ENCODE data around the gene C1orf198.

Gene C1orf198

GRCh38 chr1:230900984-230901383 lies 32.7 kb upstream of the C1orf198 start:
- no peak overlapping the region for H3K4me3 ChIP-seq (ENCODE audit: low read depth, low read length)
- no peak for TF ChIP-seq CTCF (IDR thresholded peaks at IDR 0.05; ENCODE audit: borderline replicate concordance, insufficient read depth, low read depth, low read length)

GRCh38 chr1:230899841-230900251 lies 31.5 kb upstream of the C1orf198 start:
- no peak overlapping the region for H3K4me3 ChIP-seq (ENCODE audit: low read depth, low read length)
- TF ChIP-seq CTCF (IDR thresholded peaks at IDR 0.05; ENCODE audit: borderline replicate concordance, insufficient read depth, low read depth, low read length): no peak

GRCh38 chr1:230898748-230899147 lies 30.4 kb upstream of the C1orf198 start:
- H3K4me3 ChIP-seq (ENCODE audit: low read depth, low read length): no peak overlapping the region
- TF ChIP-seq CTCF (IDR thresholded peaks at IDR 0.05; ENCODE audit: borderline replicate concordance, insufficient read depth, low read depth, low read length): no peak

GRCh38 chr1:230898144-230898543 lies 29.8 kb upstream of the C1orf198 start:
- no peak overlapping the region for H3K4me3 ChIP-seq (ENCODE audit: low read depth, low read length)
- no peak for TF ChIP-seq CTCF (IDR thresholded peaks at IDR 0.05; ENCODE audit: borderline replicate concordance, insufficient read depth, low read depth, low read length)

- no peak for TF ChIP-seq CTCF (IDR thresholded peaks at IDR 0.05; ENCODE audit: borderline replicate concordance, insufficient read depth, low read depth, low read length)
Measured at GRCh38 chr1:230896779-230897178, 28.5 kb upstream of the C1orf198 start.

GRCh38 chr1:230895452-230895851 lies 27.1 kb upstream of the C1orf198 start:
- no peak for TF ChIP-seq CTCF (IDR thresholded peaks at IDR 0.05; ENCODE audit: borderline replicate concordance, insufficient read depth, low read depth, low read length)
- H3K4me3 ChIP-seq (ENCODE audit: low read depth, low read length): no peak overlapping the region

More at GRCh38 chr1:230896779-230897178, 28.5 kb upstream of the C1orf198 start:
- H3K4me3 ChIP-seq (ENCODE audit: low read depth, low read length): no peak overlapping the region

- H3K4me3 ChIP-seq (ENCODE audit: low read depth, low read length): no peak overlapping the region
- no peak for TF ChIP-seq CTCF (IDR thresholded peaks at IDR 0.05; ENCODE audit: borderline replicate concordance, insufficient read depth, low read depth, low read length)
Measured at GRCh38 chr1:230894664-230895063, 26.3 kb upstream of the C1orf198 start.
